ENCODE measurements around the gene RNASEL. TPM values are rescaled to one million over a fixed set of nuclear protein-coding genes. Genes with fewer than 3 reads are reported as not detected.

Gene RNASEL
- polyA plus RNA-seq, 2 of the 4 experiments (the other 2 are of a cell fraction) = 1.9 to 4.1 TPM

DNA sequence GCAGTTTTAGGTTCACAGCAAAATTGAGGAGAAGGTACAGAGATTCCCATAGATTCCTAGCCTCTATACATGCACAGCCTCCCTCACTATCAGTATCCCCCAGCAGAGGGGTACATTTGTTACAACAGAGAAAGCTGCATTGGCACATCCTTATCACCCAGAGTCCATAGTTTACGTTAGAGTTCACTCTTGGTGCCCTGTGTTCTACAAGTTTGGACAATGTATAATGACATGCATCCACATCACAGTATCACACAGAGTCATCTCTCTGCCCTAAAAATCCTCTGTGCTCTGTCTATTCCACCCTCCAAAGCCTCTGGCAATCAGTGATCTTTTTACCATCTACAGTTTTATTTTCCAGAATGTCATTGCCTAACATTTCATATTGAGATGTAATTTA lies 37.5 kb upstream of the RNASEL start:
- TF ChIP-seq RNF2 (IDR thresholded peaks at IDR 0.05; ENCODE audit: borderline replicate concordance, low read depth) (no peak), TFCP2L1 (CRISPR knock-in tag; IDR thresholded peaks at IDR 0.05) (no peak), HDAC2 (IDR thresholded peaks at IDR 0.05) (no peak), TP53 (CRISPR knock-in tag; IDR thresholded peaks at IDR 0.05) (no peak), ESRRA (IDR thresholded peaks at IDR 0.05; ENCODE audit: borderline replicate concordance, low read length) (no peak), FOXS1 (CRISPR knock-in tag; IDR thresholded peaks at IDR 0.05) (no peak), CHD4 (IDR thresholded peaks at IDR 0.05; ENCODE audit: borderline replicate concordance) (no peak), BHLHE40 (IDR thresholded peaks at IDR 0.05; ENCODE audit: low read depth, low read length) (no peak), RCOR1 (IDR thresholded peaks at IDR 0.05; ENCODE audit: low read depth, low read length) (no peak), KDM1A (IDR thresholded peaks at IDR 0.05; ENCODE audit: low read depth) (no peak), HOXB5 (CRISPR knock-in tag; IDR thresholded peaks at IDR 0.05) (no peak), HEYL (CRISPR knock-in tag; IDR thresholded peaks at IDR 0.05) (no peak)
- TF ChIP-seq, protein P1, sequence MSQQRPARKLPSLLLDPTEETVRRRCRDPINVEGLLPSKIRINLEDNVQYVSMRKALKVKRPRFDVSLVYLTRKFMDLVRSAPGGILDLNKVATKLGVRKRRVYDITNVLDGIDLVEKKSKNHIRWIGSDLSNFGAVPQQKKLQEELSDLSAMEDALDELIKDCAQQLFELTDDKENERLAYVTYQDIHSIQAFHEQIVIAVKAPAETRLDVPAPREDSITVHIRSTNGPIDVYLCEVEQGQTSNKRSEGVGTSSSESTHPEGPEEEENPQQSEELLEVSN (IDR thresholded peaks at IDR 0.05; ENCODE audit: borderline replicate concordance, low read depth) = no peak
- TF ChIP-seq, protein P2, sequence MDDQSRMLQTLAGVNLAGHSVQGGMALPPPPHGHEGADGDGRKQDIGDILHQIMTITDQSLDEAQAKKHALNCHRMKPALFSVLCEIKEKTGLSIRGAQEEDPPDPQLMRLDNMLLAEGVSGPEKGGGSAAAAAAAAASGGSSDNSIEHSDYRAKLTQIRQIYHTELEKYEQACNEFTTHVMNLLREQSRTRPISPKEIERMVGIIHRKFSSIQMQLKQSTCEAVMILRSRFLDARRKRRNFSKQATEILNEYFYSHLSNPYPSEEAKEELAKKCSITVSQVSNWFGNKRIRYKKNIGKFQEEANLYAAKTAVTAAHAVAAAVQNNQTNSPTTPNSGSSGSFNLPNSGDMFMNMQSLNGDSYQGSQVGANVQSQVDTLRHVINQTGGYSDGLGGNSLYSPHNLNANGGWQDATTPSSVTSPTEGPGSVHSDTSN (IDR thresholded peaks at IDR 0.05) = no peak
- TF ChIP-seq, protein P3, sequence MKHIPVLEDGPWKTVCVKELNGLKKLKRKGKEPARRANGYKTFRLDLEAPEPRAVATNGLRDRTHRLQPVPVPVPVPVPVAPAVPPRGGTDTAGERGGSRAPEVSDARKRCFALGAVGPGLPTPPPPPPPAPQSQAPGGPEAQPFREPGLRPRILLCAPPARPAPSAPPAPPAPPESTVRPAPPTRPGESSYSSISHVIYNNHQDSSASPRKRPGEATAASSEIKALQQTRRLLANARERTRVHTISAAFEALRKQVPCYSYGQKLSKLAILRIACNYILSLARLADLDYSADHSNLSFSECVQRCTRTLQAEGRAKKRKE (CRISPR knock-in tag; IDR thresholded peaks at IDR 0.05; ENCODE audit: low read depth) = no peak
- no peak overlapping the region for H3K4me3 ChIP-seq
- H3K4me2 ChIP-seq = no peak overlapping the region
- WGBS (ENCODE audit: missing lambda C conversion rate) = 21% methylated on average over 1 of the region's 1 CpG
- FAIRE-seq = no peak
- H3K9me3 ChIP-seq = no peaks in the 10 kb centered on the region
- no peaks in the 10 kb centered on the region for H3K4me1 ChIP-seq
- H3K27ac ChIP-seq = no peak overlapping the region
- CTCF ChIA-PET = interaction anchor here (1.5 kb wide), 1 partner anchor 156 kb away, joined by 4 read pairs; no protein-coding TSS in a partner anchor
- DNase-seq (ENCODE audit: low read depth in 1 of 2, low spot score in 1 of 2) = no peak
- ATAC-seq = no peak
- POLR2A ChIA-PET = no interaction called here

DNA sequence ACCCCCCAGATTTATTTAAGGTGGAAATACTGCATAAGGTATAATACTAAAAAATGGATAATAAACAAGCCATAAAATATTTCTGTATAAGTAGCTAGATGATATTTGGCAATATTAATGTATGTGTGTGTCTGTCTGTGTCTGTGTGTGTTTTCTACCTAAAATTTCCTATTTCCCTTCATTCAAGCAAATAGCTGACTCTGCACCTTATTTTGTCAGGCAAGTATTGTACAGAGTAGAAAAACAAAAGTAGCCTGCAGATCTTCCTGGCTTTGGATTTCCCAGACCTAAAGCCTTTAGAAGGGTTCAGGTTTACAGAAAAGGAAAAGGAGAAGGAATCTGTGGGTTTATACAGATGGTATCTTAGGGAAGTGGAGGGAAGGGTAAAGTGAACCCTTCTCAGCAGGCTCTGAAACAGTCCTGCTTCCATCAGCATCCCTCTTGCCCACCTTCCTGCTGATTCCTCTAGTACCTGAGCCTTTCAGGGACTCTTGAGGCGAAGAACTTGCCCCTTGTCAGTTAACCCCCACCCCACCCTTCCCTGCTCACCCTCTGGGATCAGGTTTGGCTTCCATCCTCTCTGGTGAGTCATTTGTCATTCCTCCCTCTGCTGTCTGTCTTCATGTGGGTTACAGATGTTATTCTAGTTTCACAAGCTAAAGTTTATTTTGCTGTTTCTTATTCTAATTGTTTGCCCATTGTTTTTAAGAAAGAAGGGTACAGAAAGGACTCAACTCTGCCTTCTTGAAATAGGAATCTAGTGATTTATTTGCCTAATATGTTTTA lies 36.9 kb upstream of the RNASEL start:
- no peaks in the 10 kb centered on the region for H3K4me1 ChIP-seq
- ATAC-seq (no peak; a peak in 1 of 6 replicates), FAIRE-seq (no peak), DNase-seq (ENCODE audit: low read depth in 1 of 2, low spot score in 1 of 2) (no peak)
- H3K4me3 ChIP-seq = no peak overlapping the region
- H3K9me3 ChIP-seq = no peaks in the 10 kb centered on the region
- no peak overlapping the region for H3K4me2 ChIP-seq
- 0% methylated on average over 1 of the region's 1 CpG for WGBS (ENCODE audit: missing lambda C conversion rate)
- H3K27ac ChIP-seq = no peak overlapping the region
- ChIA-PET POLR2A (no interaction called here), CTCF (interaction anchor here (1.0 to 1.5 kb wide), 2 partner anchors 25 to 157 kb away, joined by 4 read pairs; no protein-coding TSS in a partner anchor)
- TF ChIP-seq MAFK (IDR thresholded peaks at IDR 0.05; ENCODE audit: partially characterized antibody) (peak; percentile 73), POLR2A (IDR thresholded peaks at IDR 0.05; ENCODE audit: low read length) (no peak)

DNA sequence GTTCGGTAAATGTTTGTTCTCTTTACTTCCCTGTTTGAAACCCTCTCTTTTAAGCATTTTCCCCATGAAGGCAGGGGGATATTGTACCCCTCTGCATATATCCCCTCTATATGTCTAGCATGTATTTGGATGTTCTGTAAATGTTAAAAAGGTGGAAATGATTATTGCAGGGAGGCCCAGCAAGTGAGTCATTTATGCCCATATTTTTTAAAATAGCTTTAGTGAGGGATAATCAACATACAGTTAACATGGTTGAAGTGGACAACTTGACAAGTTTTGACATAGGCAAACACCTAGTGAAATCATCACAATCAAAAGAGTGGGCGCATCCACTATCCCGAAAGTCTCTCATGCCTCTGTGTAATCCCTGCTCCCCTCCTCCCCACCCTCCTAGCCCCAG lies 36.0 kb upstream of the RNASEL start:
- FAIRE-seq (no peak), ATAC-seq (no peak), DNase-seq (ENCODE audit: low read depth in 1 of 2, low spot score in 1 of 2) (no peak)
- Histone ChIP-seq H3K4me3 (no peak overlapping the region), H3K4me2 (no peak overlapping the region), H3K4me1 (no peaks in the 10 kb centered on the region), H3K27ac (no peak overlapping the region), H3K9me3 (no peaks in the 10 kb centered on the region)
- CTCF ChIA-PET = interaction anchor here (1.0 to 1.5 kb wide), 2 partner anchors 24 to 157 kb away, joined by 4 read pairs; no protein-coding TSS in a partner anchor
- POLR2A ChIA-PET = no interaction called here
- WGBS (ENCODE audit: missing lambda C conversion rate) = 79% methylated on average over 3 of the region's 3 CpGs
- TF ChIP-seq JUNB (IDR thresholded peaks at IDR 0.05) = no peak
- TF ChIP-seq, protein P2 (IDR thresholded peaks at IDR 0.05) = no peak
- TF ChIP-seq RNF2 (IDR thresholded peaks at IDR 0.05; ENCODE audit: borderline replicate concordance, low read depth) = no peak
- no peak for TF ChIP-seq RFX5 (IDR thresholded peaks at IDR 0.05)
- no peak for TF ChIP-seq HEYL (CRISPR knock-in tag; IDR thresholded peaks at IDR 0.05)
- TF ChIP-seq, protein P4, sequence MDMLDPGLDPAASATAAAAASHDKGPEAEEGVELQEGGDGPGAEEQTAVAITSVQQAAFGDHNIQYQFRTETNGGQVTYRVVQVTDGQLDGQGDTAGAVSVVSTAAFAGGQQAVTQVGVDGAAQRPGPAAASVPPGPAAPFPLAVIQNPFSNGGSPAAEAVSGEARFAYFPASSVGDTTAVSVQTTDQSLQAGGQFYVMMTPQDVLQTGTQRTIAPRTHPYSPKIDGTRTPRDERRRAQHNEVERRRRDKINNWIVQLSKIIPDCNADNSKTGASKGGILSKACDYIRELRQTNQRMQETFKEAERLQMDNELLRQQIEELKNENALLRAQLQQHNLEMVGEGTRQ (IDR thresholded peaks at IDR 0.05) = no peak
- TF ChIP-seq CBX2 (IDR thresholded peaks at IDR 0.05; ENCODE audit: borderline replicate concordance, low read depth) = no peak
- TF ChIP-seq, protein P1 (IDR thresholded peaks at IDR 0.05; ENCODE audit: borderline replicate concordance, low read depth) = no peak
- TF ChIP-seq TP53 (CRISPR knock-in tag; IDR thresholded peaks at IDR 0.05) = no peak
- no peak for TF ChIP-seq MYC (IDR thresholded peaks at IDR 0.05; ENCODE audit: borderline replicate concordance, low read length)
- no peak for TF ChIP-seq EP300 (IDR thresholded peaks at IDR 0.05)
- no peak for TF ChIP-seq MAZ (IDR thresholded peaks at IDR 0.05; ENCODE audit: borderline replicate concordance, low read depth, low read length)
- no peak for TF ChIP-seq HDAC2 (IDR thresholded peaks at IDR 0.05)
- no peak for TF ChIP-seq ZFP36 (IDR thresholded peaks at IDR 0.05; ENCODE audit: borderline replicate concordance, partially characterized antibody)
- no peak for TF ChIP-seq ZSCAN20 (CRISPR knock-in tag; IDR thresholded peaks at IDR 0.05)
- no peak for TF ChIP-seq ZNF302 (CRISPR knock-in tag; IDR thresholded peaks at IDR 0.05)
- no peak for TF ChIP-seq FOSL2 (IDR thresholded peaks at IDR 0.05)
- TF ChIP-seq FOSL2 (CRISPR knock-in tag; IDR thresholded peaks at IDR 0.05) = no peak
